Heart left ventricle (tissue), 13 donors: ENCODE measurements around the gene ACSL3.

Experiments used
- CTCF ChIP-seq, 12 donors: fragments of 200-600 bp; sonication (generic) in 4 of 12; IDR thresholded peaks; one replicate each; pipeline versions ENCODE4 v1.5.0 to v1.8.0; 2018 to 2022; ENCODE audit warnings: antibody characterized with exemption in 12 of 12, mild to moderate bottlenecking in 5 of 12
- POLR2A ChIP-seq, 2 donors: fragments of 450-650 bp; IDR thresholded peaks; one replicate each; pipeline ENCODE4 v1.6.1; 2017; ENCODE audit warnings: antibody characterized with exemption in 2 of 2, mild to moderate bottlenecking in 2 of 2, moderate library complexity in 2 of 2
- donor health status: ischemic (EF 13 %, LVEDD 7.1; RV severe dilation, severe dysfunction).
- donor health status: DM: no; HTN: yes; CAD: no.
- donor health status: DM: no; HTN: no; CAD: no.
- donor health status: ischemic (EF 25% LVEDD 6.9; RV normal size, moderate dysfunction).
- donor health status: ischemic (EF 25% LVEDD 5.7; RV mildly dilated, moderate dysfunction).
- donor health status: ischemic (EF 35%, LVEDD 5.7; RV mildly dilated, moderate dysfunction).
- donor health status: nonischemic (EF 11% LVEDD 7.7; RV severe dilation, severe dysfunction).
- donor health status: DM: yes; HTN: yes; CAD: no.
- donor health status: PGD.
- donor health status: ischemic (EF 29% LVEDD 5.4; RV normal size, mild dysfunction).
- donor health status: nonischemic (EF 23%, LVEDD 6.1; RV moderate dilation, normal function).

GRCh38 chr2:222944552-222944951 lies 83.7 kb downstream of the ACSL3 start:
- no peak for TF ChIP-seq POLR2A (IDR thresholded peaks at IDR 0.05)
- no peak for TF ChIP-seq CTCF (IDR thresholded peaks at IDR 0.05)
